ENCODE data around the gene HOTAIR.

GRCh38 chr12:53966085-53966384, 8.7 kb downstream of the HOTAIR start:
- TF ChIP-seq TOX (CRISPR knock-in tag; IDR thresholded peaks at IDR 0.05; ENCODE audit: borderline replicate concordance) (no peak), ARNTL (CRISPR knock-in tag; IDR thresholded peaks at IDR 0.05; ENCODE audit: borderline replicate concordance, low read depth) (no peak), ZFP30 (CRISPR knock-in tag; IDR thresholded peaks at IDR 0.05) (no peak), CREB5 (CRISPR knock-in tag; IDR thresholded peaks at IDR 0.05; ENCODE audit: low read depth) (no peak), ZNF70 (CRISPR knock-in tag; IDR thresholded peaks at IDR 0.05) (no peak), ESRRG (CRISPR knock-in tag; IDR thresholded peaks at IDR 0.05) (no peak), POU6F1 (CRISPR knock-in tag; IDR thresholded peaks at IDR 0.05; ENCODE audit: borderline replicate concordance, low read depth) (no peak), RARB (CRISPR knock-in tag; IDR thresholded peaks at IDR 0.05) (no peak), ISL1 (CRISPR knock-in tag; IDR thresholded peaks at IDR 0.05) (no peak), ZC3H10 (CRISPR knock-in tag; IDR thresholded peaks at IDR 0.05) (no peak), SNAI2 (CRISPR knock-in tag; IDR thresholded peaks at IDR 0.05) (no peak)
- TF ChIP-seq, protein P1, sequence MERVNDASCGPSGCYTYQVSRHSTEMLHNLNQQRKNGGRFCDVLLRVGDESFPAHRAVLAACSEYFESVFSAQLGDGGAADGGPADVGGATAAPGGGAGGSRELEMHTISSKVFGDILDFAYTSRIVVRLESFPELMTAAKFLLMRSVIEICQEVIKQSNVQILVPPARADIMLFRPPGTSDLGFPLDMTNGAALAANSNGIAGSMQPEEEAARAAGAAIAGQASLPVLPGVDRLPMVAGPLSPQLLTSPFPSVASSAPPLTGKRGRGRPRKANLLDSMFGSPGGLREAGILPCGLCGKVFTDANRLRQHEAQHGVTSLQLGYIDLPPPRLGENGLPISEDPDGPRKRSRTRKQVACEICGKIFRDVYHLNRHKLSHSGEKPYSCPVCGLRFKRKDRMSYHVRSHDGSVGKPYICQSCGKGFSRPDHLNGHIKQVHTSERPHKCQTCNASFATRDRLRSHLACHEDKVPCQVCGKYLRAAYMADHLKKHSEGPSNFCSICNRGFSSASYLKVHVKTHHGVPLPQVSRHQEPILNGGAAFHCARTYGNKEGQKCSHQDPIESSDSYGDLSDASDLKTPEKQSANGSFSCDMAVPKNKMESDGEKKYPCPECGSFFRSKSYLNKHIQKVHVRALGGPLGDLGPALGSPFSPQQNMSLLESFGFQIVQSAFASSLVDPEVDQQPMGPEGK (CRISPR knock-in tag; IDR thresholded peaks at IDR 0.05; ENCODE audit: borderline replicate concordance) = no peak
- TF ChIP-seq, protein P2, sequence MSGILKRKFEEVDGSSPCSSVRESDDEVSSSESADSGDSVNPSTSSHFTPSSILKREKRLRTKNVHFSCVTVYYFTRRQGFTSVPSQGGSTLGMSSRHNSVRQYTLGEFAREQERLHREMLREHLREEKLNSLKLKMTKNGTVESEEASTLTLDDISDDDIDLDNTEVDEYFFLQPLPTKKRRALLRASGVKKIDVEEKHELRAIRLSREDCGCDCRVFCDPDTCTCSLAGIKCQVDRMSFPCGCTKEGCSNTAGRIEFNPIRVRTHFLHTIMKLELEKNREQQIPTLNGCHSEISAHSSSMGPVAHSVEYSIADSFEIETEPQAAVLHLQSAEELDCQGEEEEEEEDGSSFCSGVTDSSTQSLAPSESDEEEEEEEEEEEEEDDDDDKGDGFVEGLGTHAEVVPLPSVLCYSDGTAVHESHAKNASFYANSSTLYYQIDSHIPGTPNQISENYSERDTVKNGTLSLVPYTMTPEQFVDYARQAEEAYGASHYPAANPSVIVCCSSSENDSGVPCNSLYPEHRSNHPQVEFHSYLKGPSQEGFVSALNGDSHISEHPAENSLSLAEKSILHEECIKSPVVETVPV (CRISPR knock-in tag; IDR thresholded peaks at IDR 0.05) = no peak
